Breast epithelium (tissue), 4 donors: ENCODE data around the gene DUS2. TPM values are rescaled to one million over a fixed set of nuclear protein-coding genes. Genes with fewer than 3 reads are reported as not detected.

Source experiments
- DNase-seq, 2 donors: peaks; one replicate each; pipeline ENCODE4 v3.0.0-alpha.2; 2019; ENCODE audit warnings: low spot score in 2 of 2
- H3K27ac ChIP-seq, 2 donors: fragments of 200-600 bp; sonication (generic) in 1 of 2; one replicate each; pipeline ENCODE4 v1.5.1; 2016 to 2019; ENCODE audit warnings: mild to moderate bottlenecking in 1 of 2
- H3K27me3 ChIP-seq, 2 donors: fragments of 200-600 bp; sonication (generic) in 1 of 2; one replicate each; pipeline versions ENCODE4 v1.5.1 to v1.6.0; 2017 to 2019; ENCODE audit warnings: control low read depth in 1 of 2, mild to moderate bottlenecking in 1 of 2
- H3K36me3 ChIP-seq: fragments of 200-600 bp; one replicate; pipeline ENCODE4 v1.5.1; 2019
- H3K4me1 ChIP-seq, 2 donors: fragments of 200-600 bp; sonication (generic); one replicate each; pipeline ENCODE4 v1.5.1; 2016 to 2019; ENCODE audit warnings: control low read depth in 1 of 2
- H3K4me3 ChIP-seq, 3 donors: fragments of 200-600 bp; sonication (generic); 1 replicate in 2 of 3; 2 replicates in 1 of 3; pipeline ENCODE4 v1.5.1; 2016 to 2019; ENCODE audit warnings: mild to moderate bottlenecking in 3 of 3, moderate library complexity in 2 of 3
- H3K9me3 ChIP-seq, 2 donors: fragments of 200-600 bp; sonication (generic) in 1 of 2; one replicate each; pipeline ENCODE4 v1.5.1; 2016 to 2019; ENCODE audit warnings: control low read depth in 1 of 2
- POLR2A ChIP-seq: fragments of 450-650 bp; IDR thresholded peaks from one replicate; pipeline ENCODE4 v1.6.1; 2016; ENCODE audit warnings: antibody characterized with exemption, mild to moderate bottlenecking, moderate library complexity
- POLR2AphosphoS5 ChIP-seq, 3 donors: sonication (generic); formaldehyde crosslinking; IDR thresholded peaks; one replicate each; pipeline ENCODE4 v1.6.1; 2017; ENCODE audit warnings: antibody characterized with exemption in 3 of 3
- intact Hi-C: fragments of 100-400 bp; cut with DNase I; formaldehyde crosslinking; loops from one replicate; pipeline ENCODE4 v1.15.1; 2023; ENCODE audit warnings: low total_unique reads
- total RNA-seq, 3 donors: library from RNA; depleted of rRNA; stranded (reverse); fragments of >200 nt; gene quantifications; one replicate each; pipeline ENCODE4 v1.1.0, GENCODE V29; 2016
- TF ChIP-seq, protein P1 (sequence below), 3 donors: fragments of 450-650 bp; IDR thresholded peaks; one replicate each; pipeline ENCODE4 v1.5.1; 2016 to 2017; ENCODE audit warnings: antibody characterized with exemption in 3 of 3, mild to moderate bottlenecking in 3 of 3, moderate library complexity in 3 of 3

The DUS2 gene
- 10 to 100 TPM in 1 of 3 donors, 1 to 10 TPM in 2; 6.9 to 10.5 (median 7.7) TPM for total RNA-seq

DNA sequence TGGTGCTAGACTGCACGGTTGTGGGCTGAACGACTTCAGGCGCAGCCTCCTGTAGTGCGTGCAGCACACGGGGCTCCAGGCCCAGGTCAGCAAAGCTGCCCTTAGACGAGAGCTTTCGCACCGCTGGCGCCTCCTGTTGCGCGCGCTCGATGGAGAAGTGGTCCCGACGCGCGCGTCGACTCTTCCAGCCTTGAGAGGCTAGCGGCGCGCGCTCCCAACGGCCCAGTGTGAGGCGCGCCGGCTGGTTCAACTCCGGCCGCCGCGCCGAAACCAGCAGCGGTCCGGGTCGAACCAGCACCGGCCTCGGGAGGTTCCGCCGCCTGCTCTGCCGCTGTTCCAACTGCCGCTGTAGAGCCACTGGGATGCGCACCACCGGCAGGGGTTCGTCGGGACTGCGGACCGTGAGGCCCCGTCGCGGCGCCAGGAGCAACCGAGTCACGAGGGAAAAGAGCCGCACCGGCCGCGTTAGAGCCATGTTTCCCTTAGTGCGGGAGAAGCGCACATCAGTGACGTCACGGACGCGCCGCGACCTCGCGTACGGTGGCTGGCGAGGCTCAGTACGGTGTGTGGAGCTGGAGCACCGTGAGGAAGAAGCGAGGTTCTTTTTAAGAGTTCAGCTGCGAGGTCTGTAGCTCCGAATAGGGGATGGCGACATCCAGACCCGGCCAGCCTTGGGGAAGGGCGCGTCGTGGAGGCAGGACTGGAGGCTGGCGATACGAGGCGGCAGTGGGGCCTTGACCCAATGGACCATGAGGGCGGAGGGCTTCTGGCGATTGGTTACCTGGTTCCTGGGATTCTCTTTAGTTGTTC, at the start of gene DUS2, which contains the start of gene DDX28:
Gene DUS2, plus strand, starts transcription at position 557 of the 810 bp plus-strand sequence. CDS start 14,740 bp downstream, outside the sequence.
Gene DDX28, minus strand, starts transcription at position 505 of the 810 bp plus-strand sequence. Its CDS starts 30 bp downstream, at position 475.
- peaks cover 9 to 14% of the 10 kb centered on the region in 2 donors for H3K4me1 ChIP-seq
- H3K4me3 ChIP-seq, result peak within 1 kb of the TSS; percentile 76 to 99 (median 97)
- H3K27ac ChIP-seq, result peak within 1 kb of the TSS; percentile 88 to 93
- TF ChIP-seq POLR2AphosphoS5 (IDR thresholded peaks at IDR 0.05) (peak; percentile 96 to 99 (median 99)), POLR2A (peak; percentile 53)
- TF ChIP-seq, protein P1, sequence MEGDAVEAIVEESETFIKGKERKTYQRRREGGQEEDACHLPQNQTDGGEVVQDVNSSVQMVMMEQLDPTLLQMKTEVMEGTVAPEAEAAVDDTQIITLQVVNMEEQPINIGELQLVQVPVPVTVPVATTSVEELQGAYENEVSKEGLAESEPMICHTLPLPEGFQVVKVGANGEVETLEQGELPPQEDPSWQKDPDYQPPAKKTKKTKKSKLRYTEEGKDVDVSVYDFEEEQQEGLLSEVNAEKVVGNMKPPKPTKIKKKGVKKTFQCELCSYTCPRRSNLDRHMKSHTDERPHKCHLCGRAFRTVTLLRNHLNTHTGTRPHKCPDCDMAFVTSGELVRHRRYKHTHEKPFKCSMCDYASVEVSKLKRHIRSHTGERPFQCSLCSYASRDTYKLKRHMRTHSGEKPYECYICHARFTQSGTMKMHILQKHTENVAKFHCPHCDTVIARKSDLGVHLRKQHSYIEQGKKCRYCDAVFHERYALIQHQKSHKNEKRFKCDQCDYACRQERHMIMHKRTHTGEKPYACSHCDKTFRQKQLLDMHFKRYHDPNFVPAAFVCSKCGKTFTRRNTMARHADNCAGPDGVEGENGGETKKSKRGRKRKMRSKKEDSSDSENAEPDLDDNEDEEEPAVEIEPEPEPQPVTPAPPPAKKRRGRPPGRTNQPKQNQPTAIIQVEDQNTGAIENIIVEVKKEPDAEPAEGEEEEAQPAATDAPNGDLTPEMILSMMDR (IDR thresholded peaks at IDR 0.05), result no peak
- H3K9me3 ChIP-seq, result no peaks in the 10 kb centered on the region
- DNase-seq, result peak; percentile 85 to 90
- H3K27me3 ChIP-seq, result no peaks in the 10 kb centered on the region
- intact Hi-C loops, result no loop called here
- H3K36me3 ChIP-seq, result no peaks in the 10 kb centered on the region

DNA sequence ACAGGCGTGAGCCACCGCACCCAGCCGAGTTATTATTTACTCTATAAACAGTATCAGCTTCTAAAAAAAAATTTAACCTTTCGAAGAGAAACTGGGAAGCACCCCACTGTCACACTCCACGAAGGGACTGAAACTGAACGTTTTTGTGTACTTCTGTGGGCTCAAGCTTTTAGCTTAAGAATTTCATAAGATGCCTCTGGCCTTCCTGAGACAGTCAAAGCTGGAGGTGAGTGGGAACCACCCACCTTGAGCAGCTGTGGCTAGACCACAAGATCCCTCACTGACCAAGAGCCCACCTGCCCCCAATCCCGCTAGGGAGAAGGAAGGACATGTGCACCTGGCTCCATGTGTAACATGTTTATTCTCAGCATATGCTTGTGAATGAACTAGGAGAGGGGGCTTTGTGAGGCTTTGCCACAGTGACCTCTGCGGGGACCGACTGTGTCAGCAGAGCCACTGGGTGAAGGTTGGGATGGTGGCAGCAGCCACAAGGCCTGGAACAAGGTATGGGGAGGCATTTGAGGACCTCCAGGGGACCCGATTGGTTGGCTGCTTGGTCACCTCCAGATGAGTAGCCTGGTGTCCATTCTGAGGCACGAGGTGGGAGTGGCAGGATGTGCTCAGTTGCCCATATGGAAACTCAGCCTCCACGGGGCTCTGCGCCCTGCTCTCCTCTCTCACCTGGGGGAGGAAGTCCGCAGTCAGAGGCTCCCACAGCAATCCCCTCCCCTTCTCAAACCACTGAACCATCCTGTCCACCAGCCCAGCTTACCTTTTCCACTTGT, 47.6 kb upstream of the DUS2 start:
- Histone ChIP-seq H3K4me1 (no peaks in the 10 kb centered on the region), H3K36me3 (no peaks in the 10 kb centered on the region), H3K27me3 (no peaks in the 10 kb centered on the region), H3K9me3 (no peaks in the 10 kb centered on the region), H3K4me3 (no peak overlapping the region), H3K27ac (no peak overlapping the region)
- no peak for DNase-seq
- intact Hi-C loops, result loop anchor here (5.0 kb wide), 1 partner anchor 62 kb away; no protein-coding TSS in a partner anchor
- no peak for TF ChIP-seq POLR2A
- TF ChIP-seq POLR2AphosphoS5 (IDR thresholded peaks at IDR 0.05), result no peak
- TF ChIP-seq, protein P1 (IDR thresholded peaks at IDR 0.05), result no peak

DNA sequence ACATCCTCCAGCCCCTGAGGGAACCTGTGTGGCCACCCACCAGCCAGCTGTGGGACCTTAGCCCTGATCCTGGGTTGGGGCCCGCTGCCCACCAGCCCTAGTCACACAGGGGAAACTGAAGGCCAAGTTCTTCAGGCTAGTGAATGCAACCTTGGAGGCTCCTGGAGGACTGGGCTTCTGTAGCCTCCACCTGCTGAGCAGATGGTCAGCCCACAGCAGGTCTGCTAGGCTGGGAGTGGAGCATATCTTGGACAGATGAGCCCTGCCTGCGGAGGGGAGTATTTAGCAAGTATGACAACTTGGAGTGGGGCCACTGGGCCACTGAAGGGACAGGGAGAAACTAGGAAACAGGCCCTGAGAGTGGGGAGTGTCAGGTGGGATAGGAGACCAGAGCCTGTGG, 46.9 kb upstream of the DUS2 start:
- TF ChIP-seq POLR2AphosphoS5 (IDR thresholded peaks at IDR 0.05) (no peak), POLR2A (no peak)
- TF ChIP-seq, protein P1 (IDR thresholded peaks at IDR 0.05), result no peak
- intact Hi-C loops, result loop anchor here (5.0 kb wide), 1 partner anchor 61 kb away; no protein-coding TSS in a partner anchor
- Histone ChIP-seq H3K4me1 (no peaks in the 10 kb centered on the region), H3K4me3 (no peak overlapping the region), H3K27ac (no peak overlapping the region), H3K9me3 (no peaks in the 10 kb centered on the region), H3K27me3 (no peaks in the 10 kb centered on the region), H3K36me3 (no peaks in the 10 kb centered on the region)
- no peak for DNase-seq

DNA sequence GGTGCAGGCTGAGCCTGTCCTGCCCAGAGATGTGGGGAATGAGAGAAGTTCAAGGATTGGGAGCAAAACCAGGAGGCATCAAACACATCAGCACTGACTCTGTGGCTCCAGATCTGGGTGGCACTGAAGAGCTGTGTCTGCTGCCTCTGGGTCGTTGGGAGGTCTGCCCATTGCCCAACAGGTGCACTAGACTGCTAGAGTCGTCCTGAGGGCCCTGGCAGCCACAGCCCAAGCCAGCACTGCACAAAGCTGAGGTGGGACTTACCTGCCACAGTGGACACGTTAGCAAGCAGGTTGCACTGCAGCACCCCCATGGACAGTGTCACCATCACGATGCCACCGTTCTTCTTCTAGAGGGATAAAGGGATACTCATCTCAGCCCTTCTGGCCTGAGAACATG, 46.1 kb upstream of the DUS2 start:
- H3K36me3 ChIP-seq, result no peaks in the 10 kb centered on the region
- DNase-seq, result no peak
- no peak overlapping the region for H3K27ac ChIP-seq
- intact Hi-C loops, result loop anchor here (5.0 kb wide), 1 partner anchor 60 kb away; no protein-coding TSS in a partner anchor
- no peak overlapping the region for H3K4me3 ChIP-seq
- no peaks in the 10 kb centered on the region for H3K4me1 ChIP-seq
- no peaks in the 10 kb centered on the region for H3K9me3 ChIP-seq
- TF ChIP-seq POLR2A (no peak), POLR2AphosphoS5 (IDR thresholded peaks at IDR 0.05) (no peak)
- TF ChIP-seq, protein P1 (IDR thresholded peaks at IDR 0.05), result no peak
- no peaks in the 10 kb centered on the region for H3K27me3 ChIP-seq
